Smooth muscle cell (in vitro differentiated cells): ENCODE results near the gene SLC35F5. TPM values are rescaled to one million over a fixed set of nuclear protein-coding genes. Genes with fewer than 3 reads are reported as not detected.
"Not testable (repeated sequence)": the region's sequence is repeated elsewhere in the genome, so short reads cannot be mapped to it uniquely, and the experiment has no call there.

Source experiments
- DNase-seq: peaks from one replicate; lab custom pipeline; 2025; ENCODE audit not compliant: unreplicated experiment; lab: John Stamatoyannopoulos, UW
- H2AFZ ChIP-seq: fragments of 200-600 bp; sonication (generic); 2 replicates; pipeline ENCODE4 v1.6.0; 2016; ENCODE audit warnings: antibody characterized with exemption, low read depth, mild to moderate bottlenecking
- H3F3A ChIP-seq: fragments of 200-600 bp; sonication (generic); 2 replicates; pipeline ENCODE4 v1.6.0; 2017; ENCODE audit warnings: antibody characterized with exemption, low read depth
- H3K27ac ChIP-seq: fragments of 200-600 bp; sonication (generic); 2 replicates; pipeline ENCODE4 v1.5.1; 2016; ENCODE audit warnings: low read depth, mild to moderate bottlenecking
- H3K27me3 ChIP-seq: fragments of 200-600 bp; sonication (generic); 2 replicates; pipeline ENCODE4 v1.6.1; 2016; ENCODE audit warnings: low read depth, mild to moderate bottlenecking
- H3K36me3 ChIP-seq: fragments of 200-600 bp; sonication (generic); 2 replicates; pipeline ENCODE4 v1.5.1; 2016; ENCODE audit warnings: low read depth
- H3K4me1 ChIP-seq: fragments of 200-600 bp; sonication (generic); 2 replicates; pipeline ENCODE4 v1.5.1; 2016; ENCODE audit warnings: low read depth
- H3K4me2 ChIP-seq: fragments of 200-600 bp; sonication (generic); 2 replicates; pipeline ENCODE4 v1.6.0; 2016; ENCODE audit warnings: mild to moderate bottlenecking
- H3K4me3 ChIP-seq: fragments of 200-600 bp; sonication (generic); 2 replicates; pipeline ENCODE4 v1.5.1; 2016; ENCODE audit warnings: mild to moderate bottlenecking
- H3K79me2 ChIP-seq: fragments of 200-600 bp; sonication (generic); 2 replicates; pipeline ENCODE4 v1.6.0; 2016; ENCODE audit warnings: low read depth, mild to moderate bottlenecking
- H3K9ac ChIP-seq: fragments of 200-600 bp; sonication (generic); 2 replicates; pipeline ENCODE4 v1.6.0; 2016; ENCODE audit warnings: low read depth
- H3K9me3 ChIP-seq: fragments of 200-600 bp; sonication (generic); replicated peaks from 2 replicates; pipeline ENCODE4 v1.5.1; 2016; ENCODE audit warnings: low read depth
- H4K20me1 ChIP-seq: fragments of 200-600 bp; sonication (generic); 2 replicates; pipeline ENCODE4 v1.6.0; 2016; ENCODE audit warnings: low read depth
- WGBS: methylation state at CpG from one replicate; pipeline ENCODE4 v1.1.7; 2016; ENCODE audit warnings: low lambda C conversion rate; 5-methylcytosine and 5-hydroxymethylcytosine counted together
- polyA plus RNA-seq: library from polyadenylated mRNA; unstranded; fragments of >200 nt; fragmentation: Nextera tagmentation; extraction: Ambion mirVana; gene quantifications from 2 replicates; pipeline ENCODE4 v1.2.1, GENCODE V29; 2016
- total RNA-seq: library from RNA; depleted of rRNA; stranded (reverse); fragments of >200 nt; gene quantifications from 2 replicates; pipeline ENCODE4 v1.2.3, GENCODE V29; 2014
- TF ChIP-seq, protein P1 (sequence below): fragments of 200-600 bp; sonication (generic); IDR thresholded peaks from 2 replicates; pipeline ENCODE4 v1.5.1; 2017; ENCODE audit warnings: borderline replicate concordance, mild to moderate bottlenecking, antibody characterized with exemption; ENCODE audit not compliant: insufficient read depth, poor library complexity, severe bottlenecking

SLC35F5 gene
- total and polyA plus RNA-seq, 2 experiments from 2014 or later, result 47.8 to 83.7 TPM

DNA sequence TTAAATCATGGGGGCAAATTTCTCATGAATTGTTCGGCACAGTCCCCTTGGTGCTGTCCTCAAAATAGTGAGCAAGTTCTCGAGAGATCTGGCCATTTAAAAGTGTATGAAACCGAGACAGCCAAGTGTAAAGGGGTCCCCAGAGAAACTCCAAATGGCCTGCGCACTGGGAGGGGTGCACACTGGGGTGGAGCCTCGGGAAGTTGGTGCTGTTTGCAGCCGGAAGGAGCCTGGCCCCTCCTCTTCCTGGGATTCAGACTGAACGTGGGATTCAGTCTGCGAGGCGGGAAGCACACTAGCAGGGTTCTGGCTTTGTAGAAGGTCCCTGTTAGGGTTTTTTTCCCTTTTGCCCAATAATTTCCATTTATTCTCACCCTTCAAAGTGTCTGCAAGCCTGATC lies 80.6 kb downstream of the SLC35F5 start:
- Histone ChIP-seq H3K36me3 (no peaks in the 10 kb centered on the region), H2AFZ (no peak overlapping the region), H3K4me3 (no peak overlapping the region), H3K27me3 (no peaks in the 10 kb centered on the region), H3K9ac (no peak overlapping the region), H3K27ac (no peak overlapping the region), H3K79me2 (no peaks in the 10 kb centered on the region), H3K4me2 (no peak overlapping the region), H3K4me1 (no peaks in the 10 kb centered on the region), H4K20me1 (no peaks in the 10 kb centered on the region), H3K9me3 (no peaks in the 10 kb centered on the region), H3F3A (no peaks in the 10 kb centered on the region)
- TF ChIP-seq, protein P1, sequence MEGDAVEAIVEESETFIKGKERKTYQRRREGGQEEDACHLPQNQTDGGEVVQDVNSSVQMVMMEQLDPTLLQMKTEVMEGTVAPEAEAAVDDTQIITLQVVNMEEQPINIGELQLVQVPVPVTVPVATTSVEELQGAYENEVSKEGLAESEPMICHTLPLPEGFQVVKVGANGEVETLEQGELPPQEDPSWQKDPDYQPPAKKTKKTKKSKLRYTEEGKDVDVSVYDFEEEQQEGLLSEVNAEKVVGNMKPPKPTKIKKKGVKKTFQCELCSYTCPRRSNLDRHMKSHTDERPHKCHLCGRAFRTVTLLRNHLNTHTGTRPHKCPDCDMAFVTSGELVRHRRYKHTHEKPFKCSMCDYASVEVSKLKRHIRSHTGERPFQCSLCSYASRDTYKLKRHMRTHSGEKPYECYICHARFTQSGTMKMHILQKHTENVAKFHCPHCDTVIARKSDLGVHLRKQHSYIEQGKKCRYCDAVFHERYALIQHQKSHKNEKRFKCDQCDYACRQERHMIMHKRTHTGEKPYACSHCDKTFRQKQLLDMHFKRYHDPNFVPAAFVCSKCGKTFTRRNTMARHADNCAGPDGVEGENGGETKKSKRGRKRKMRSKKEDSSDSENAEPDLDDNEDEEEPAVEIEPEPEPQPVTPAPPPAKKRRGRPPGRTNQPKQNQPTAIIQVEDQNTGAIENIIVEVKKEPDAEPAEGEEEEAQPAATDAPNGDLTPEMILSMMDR, result no peak
- 75% methylated on average over 9 of the region's 9 CpGs for WGBS
- DNase-seq, result no peak

DNA sequence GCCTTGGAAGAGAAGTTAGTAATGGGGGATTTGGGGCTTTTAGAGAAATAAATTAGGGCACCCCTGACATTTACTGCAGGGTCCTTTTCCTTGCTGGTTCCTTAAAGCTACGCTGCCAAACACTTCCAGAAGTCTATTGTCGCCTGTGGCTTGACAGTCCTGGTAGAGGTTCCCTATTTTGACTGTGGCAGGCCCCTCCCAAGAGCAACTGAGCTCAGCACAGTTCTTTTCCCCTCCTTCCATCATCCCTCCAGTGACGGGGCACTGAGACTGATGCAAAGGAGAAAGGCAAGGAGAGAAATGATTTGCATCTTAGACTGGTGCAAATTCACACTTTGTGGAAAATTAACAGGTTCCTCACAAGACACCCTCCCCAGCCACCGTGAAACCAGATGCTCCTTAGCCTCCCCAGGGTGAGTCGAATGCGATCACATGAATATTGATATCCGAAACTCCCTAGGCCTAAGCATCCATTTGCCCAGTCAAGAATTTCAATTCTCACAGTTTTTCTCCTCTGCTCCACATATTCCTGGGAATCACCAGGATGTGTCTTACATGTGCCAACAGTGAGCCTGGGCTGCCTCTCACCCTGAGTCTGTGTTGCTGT lies 84.0 kb downstream of the SLC35F5 start:
- no peaks in the 10 kb centered on the region for H3K4me1 ChIP-seq
- H4K20me1 ChIP-seq, result no peaks in the 10 kb centered on the region
- DNase-seq, result no peak
- H2AFZ ChIP-seq, result no peak overlapping the region
- 75% methylated on average over 7 of the region's 7 CpGs for WGBS
- H3K9ac ChIP-seq, result no peak overlapping the region
- H3F3A ChIP-seq, result no peaks in the 10 kb centered on the region
- H3K79me2 ChIP-seq, result no peaks in the 10 kb centered on the region
- no peaks in the 10 kb centered on the region for H3K27me3 ChIP-seq
- no peak overlapping the region for H3K27ac ChIP-seq
- TF ChIP-seq, protein P1, result no peak
- H3K9me3 ChIP-seq, result no peaks in the 10 kb centered on the region
- no peak overlapping the region for H3K4me3 ChIP-seq
- H3K4me2 ChIP-seq, result no peak overlapping the region
- H3K36me3 ChIP-seq, result no peaks in the 10 kb centered on the region

DNA sequence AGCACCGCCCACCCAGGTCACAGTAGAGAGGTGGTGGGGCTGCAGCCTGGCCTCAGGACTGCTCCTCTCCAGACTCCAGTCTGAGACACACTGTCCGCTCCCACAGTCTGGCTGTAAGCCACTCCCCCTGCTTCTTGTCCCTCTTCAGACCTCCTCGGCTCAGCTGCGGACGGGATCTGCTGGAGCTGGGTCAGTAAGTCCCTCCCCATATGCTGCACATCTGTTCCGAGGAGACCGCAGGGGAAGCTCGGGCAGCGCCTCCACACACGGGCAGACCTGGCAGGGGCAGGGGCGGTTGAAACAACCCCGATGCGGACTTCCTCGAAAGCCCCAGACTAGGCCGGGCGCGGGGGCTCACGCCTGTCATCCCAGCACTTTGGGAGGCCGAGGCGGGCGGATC lies 87.4 kb downstream of the SLC35F5 start:
- H3K4me2 ChIP-seq, H3K9ac ChIP-seq, H3K79me2 ChIP-seq, H4K20me1 ChIP-seq, H3F3A ChIP-seq, H2AFZ ChIP-seq, H3K27me3 ChIP-seq, H3K27ac ChIP-seq, H3K4me3 ChIP-seq, H3K9me3 ChIP-seq, H3K4me1 ChIP-seq, H3K36me3 ChIP-seq, DNase-seq: not testable (repeated sequence)
- 96% methylated on average over 20 of the region's 21 CpGs for WGBS

DNA sequence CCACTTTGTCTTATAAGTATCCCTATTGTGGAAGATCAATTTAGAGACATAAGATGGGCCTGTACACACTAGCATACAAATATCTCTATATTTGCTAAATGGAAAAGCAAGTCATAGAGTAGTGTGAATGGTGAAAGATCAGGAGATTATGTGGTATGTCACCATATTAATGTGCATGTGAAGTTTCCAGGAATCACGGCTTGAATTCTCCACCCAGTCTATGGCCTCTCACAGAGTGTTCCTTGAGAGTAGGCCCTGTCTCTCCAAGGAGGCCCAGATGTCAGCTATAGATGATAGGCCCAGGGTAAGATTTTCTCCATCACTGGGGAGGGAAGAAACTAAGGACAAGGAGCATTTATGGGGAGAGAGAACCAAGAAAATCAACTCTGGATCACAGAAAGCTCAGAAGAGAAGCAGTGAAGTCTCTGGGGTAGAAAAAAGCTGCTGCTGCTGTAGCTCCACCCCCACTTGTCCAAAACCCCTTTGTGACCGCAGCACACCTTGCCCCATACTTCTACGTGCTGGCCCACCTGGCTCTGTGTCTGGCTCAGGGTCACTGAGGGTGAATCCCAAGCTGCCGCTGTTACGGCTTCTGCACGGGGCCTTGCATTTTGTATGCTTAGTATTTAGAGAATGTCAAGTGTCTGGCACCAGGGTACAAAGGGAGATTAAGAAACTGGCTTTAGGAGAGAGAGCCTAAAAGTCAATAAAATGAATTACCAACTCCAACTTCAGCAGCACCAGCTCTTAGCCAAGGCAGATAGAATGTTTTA lies 91.5 kb downstream of the SLC35F5 start:
- H3K79me2 ChIP-seq, H3K4me3 ChIP-seq, H3F3A ChIP-seq, H3K9ac ChIP-seq, H3K27ac ChIP-seq, H3K4me1 ChIP-seq, H3K9me3 ChIP-seq, H2AFZ ChIP-seq, H3K36me3 ChIP-seq, DNase-seq, H4K20me1 ChIP-seq, H3K27me3 ChIP-seq, H3K4me2 ChIP-seq: not testable (repeated sequence)
- WGBS, result 87% methylated on average over 6 of the region's 6 CpGs

DNA sequence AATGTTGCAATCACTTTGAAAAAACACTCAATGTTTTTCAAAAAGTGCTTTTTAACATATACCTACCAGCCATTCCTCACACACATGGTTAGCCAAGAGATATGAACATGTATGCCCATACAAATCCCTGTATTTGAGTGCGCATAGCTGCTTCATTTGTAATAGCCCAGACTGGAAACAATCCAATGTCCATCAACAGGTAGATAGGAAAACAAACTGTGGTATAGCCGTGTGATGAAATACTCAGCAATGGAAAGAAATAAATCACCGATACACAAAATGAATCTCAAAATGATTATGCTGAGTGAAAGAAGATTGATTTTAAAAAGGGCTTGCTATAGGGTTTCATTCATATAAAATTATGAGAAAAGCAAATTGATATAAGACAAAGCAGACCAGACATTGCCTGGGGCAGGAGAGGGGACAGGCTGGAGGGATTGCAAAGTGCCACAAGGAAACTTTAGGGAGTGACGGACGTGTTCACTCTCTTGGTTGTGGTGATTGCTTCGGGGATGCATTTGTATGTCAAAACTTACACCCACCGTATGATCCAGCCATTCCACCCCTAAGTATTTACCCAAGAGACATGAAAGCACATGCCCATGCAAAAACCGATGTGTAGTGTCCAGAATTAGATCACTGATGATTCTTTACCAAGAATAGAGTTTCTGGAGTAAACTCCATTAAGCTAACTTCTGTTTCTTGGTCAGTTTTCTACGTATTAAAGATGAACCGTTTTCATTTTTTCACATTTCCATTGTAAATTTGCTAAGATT lies 93.0 kb downstream of the SLC35F5 start:
- not testable (repeated sequence) for H4K20me1 ChIP-seq, H3F3A ChIP-seq, H3K27ac ChIP-seq, H3K4me2 ChIP-seq, DNase-seq, H3K79me2 ChIP-seq, H3K27me3 ChIP-seq, H2AFZ ChIP-seq, H3K9me3 ChIP-seq, H3K4me1 ChIP-seq, H3K36me3 ChIP-seq, H3K9ac ChIP-seq, H3K4me3 ChIP-seq
- 88% methylated on average over 10 of the region's 10 CpGs for WGBS
